IMR-90 (cell line): ENCODE results near the gene FAM149A. TPM values are rescaled to one million over a fixed set of nuclear protein-coding genes. Genes with fewer than 3 reads are reported as not detected.

Source experiments
- ATAC-seq: fragments of 200-7000 bp; cut with Tn5 transposase; 2 replicates; pipeline ENCODE4 v1.9.1; 2020; ENCODE audit warnings: low read depth, mild to moderate bottlenecking, moderate library complexity
- BruUV-seq: library from RNA; stranded (reverse); fragments of 400-500 nt; replicated peaks from 2 replicates; lab custom pipeline; 2021; lab: Mats Ljungman, UMichigan
- CTCF ChIA-PET: fragments of 300-600 bp; formaldehyde crosslinking; extraction: SDS; loops from one replicate; lab custom pipeline; 2021; ENCODE audit warnings: antibody characterized with exemption; lab: Yijun Ruan, JAX
- POLR2A ChIA-PET: fragments of 300-600 bp; sonication (Branson Sonifier 250); formaldehyde crosslinking; loops from one replicate; lab custom pipeline; 2022; ENCODE audit warnings: antibody characterized with exemption; ENCODE audit not compliant: unreplicated experiment; lab: Charles Lee
- DNase-seq: peaks from one replicate; pipeline ENCODE4 v3.0.0; 2013
- H2AFZ ChIP-seq: replicated peaks from 2 replicates; pipeline ENCODE3; 2013; ENCODE audit warnings: low read length, mild to moderate bottlenecking; ENCODE audit not compliant: poor library complexity
- H2AK5ac ChIP-seq: 2 replicates; pipeline ENCODE4 v1.6.1; 2013; ENCODE audit warnings: low read depth, low read length, inconsistent platforms
- H2AK9ac ChIP-seq: replicated peaks from 2 replicates; pipeline ENCODE3; 2013; ENCODE audit warnings: mild to moderate bottlenecking, low read depth, low read length, moderate library complexity; ENCODE audit not compliant: poor library complexity
- H2BK120ac ChIP-seq: 2 replicates; pipeline ENCODE4 v1.6.1; 2013; ENCODE audit warnings: low read depth, low read length, inconsistent platforms
- H2BK15ac ChIP-seq: 3 replicates; pipeline ENCODE4 v1.6.1; 2013; ENCODE audit warnings: low read depth, low read length, inconsistent platforms
- H2BK20ac ChIP-seq: 2 replicates; pipeline ENCODE4 v1.6.1; 2013; ENCODE audit warnings: low read depth, mild to moderate bottlenecking, inconsistent platforms, low read length, moderate library complexity
- H2BK5ac ChIP-seq: 2 replicates; pipeline ENCODE4 v1.6.1; 2013; ENCODE audit warnings: mild to moderate bottlenecking, low read depth, low read length, inconsistent platforms; ENCODE audit not compliant: poor library complexity, severe bottlenecking
- H3K14ac ChIP-seq: replicated peaks from 2 replicates; pipeline ENCODE4 v1.6.1; 2013; ENCODE audit warnings: low read depth, low read length, inconsistent platforms
- H3K18ac ChIP-seq: 2 replicates; pipeline ENCODE4 v1.6.1; 2013; ENCODE audit warnings: low read depth, low read length, control low read depth
- H3K23ac ChIP-seq: 2 replicates; pipeline ENCODE4 v1.6.1; 2013; ENCODE audit warnings: low read depth, low read length, inconsistent platforms
- H3K27ac ChIP-seq: 2 replicates; pipeline ENCODE4 v1.5.1; 2013; ENCODE audit warnings: mild to moderate bottlenecking, control low read depth, low read length; ENCODE audit not compliant: insufficient read depth
- H3K27me3 ChIP-seq: 2 replicates; pipeline ENCODE4 v1.6.1; 2013; ENCODE audit warnings: low read length; ENCODE audit not compliant: control insufficient read depth, insufficient read depth
- H3K36me3 ChIP-seq: 2 replicates; pipeline ENCODE4 v1.6.1; 2013; ENCODE audit warnings: low read length, mixed read lengths; ENCODE audit not compliant: control insufficient read depth, insufficient read depth
- H3K4ac ChIP-seq: 2 replicates; pipeline ENCODE4 v1.6.1; 2013; ENCODE audit warnings: low read depth, low read length, inconsistent platforms
- H3K4me1 ChIP-seq: 2 replicates; pipeline ENCODE4 v1.6.1; 2013; ENCODE audit warnings: low read length, mixed read lengths; ENCODE audit not compliant: control insufficient read depth, insufficient read depth
- H3K4me2 ChIP-seq: 2 replicates; pipeline ENCODE4 v1.6.1; 2013; ENCODE audit warnings: low read depth, mild to moderate bottlenecking, control low read depth, low read length, moderate library complexity
- H3K4me3 ChIP-seq: 2 replicates; pipeline ENCODE4 v1.5.1; 2013; ENCODE audit warnings: low read depth, mild to moderate bottlenecking, control low read depth, low read length, moderate library complexity; ENCODE audit not compliant: insufficient read depth
- H3K56ac ChIP-seq: 2 replicates; pipeline ENCODE4 v1.6.1; 2013; ENCODE audit warnings: low read length, inconsistent platforms; ENCODE audit not compliant: insufficient read depth; ENCODE audit errors: extremely low read depth
- H3K79me1 ChIP-seq, 2 experiments: 2 replicates each; pipeline ENCODE4 v1.6.1; 2013; ENCODE audit warnings: low read length in 2 of 2, inconsistent platforms in 1 of 2, low read depth in 1 of 2
- H3K9ac ChIP-seq: 2 replicates; pipeline ENCODE4 v1.6.1; 2013; ENCODE audit warnings: low read depth, low read length, control low read depth
- H3K9me1 ChIP-seq: 2 replicates; pipeline ENCODE4 v1.6.1; 2013; ENCODE audit warnings: low read length, inconsistent platforms; ENCODE audit not compliant: insufficient read depth
- H3K9me3 ChIP-seq: 2 replicates; pipeline ENCODE4 v1.6.1; 2013; ENCODE audit warnings: low read length; ENCODE audit not compliant: control insufficient read depth, insufficient read depth
- H4K20me1 ChIP-seq: 2 replicates; pipeline ENCODE4 v1.6.1; 2013; ENCODE audit warnings: low read length, inconsistent platforms; ENCODE audit not compliant: insufficient read depth
- H4K5ac ChIP-seq: 2 replicates; pipeline ENCODE4 v1.6.1; 2013; ENCODE audit warnings: mild to moderate bottlenecking, low read depth, low read length, control low read depth
- H4K8ac ChIP-seq, 2 experiments: 2 replicates each; pipeline ENCODE4 v1.6.1; 2013; ENCODE audit warnings: low read depth in 2 of 2, low read length in 2 of 2, control low read depth in 1 of 2, inconsistent platforms in 1 of 2
- H4K91ac ChIP-seq: 2 replicates; pipeline ENCODE4 v1.6.1; 2013; ENCODE audit warnings: low read depth, low read length, inconsistent platforms; ENCODE audit not compliant: insufficient read depth
- MAZ ChIP-seq: IDR thresholded peaks from 2 replicates; pipeline ENCODE4 v1.6.1; 2012; ENCODE audit warnings: low read depth, mild to moderate bottlenecking, low read length, improper control_type of control experiment, moderate library complexity, borderline replicate concordance
- POLR2A ChIP-seq: IDR thresholded peaks from 2 replicates; pipeline ENCODE4 v1.6.1; 2012; ENCODE audit warnings: mild to moderate bottlenecking, low read depth, low read length
- RAD21 ChIP-seq: IDR thresholded peaks from 2 replicates; pipeline ENCODE4 v1.6.1; 2012; ENCODE audit warnings: low read length, improper control_type of control experiment
- RCOR1 ChIP-seq: IDR thresholded peaks from 2 replicates; pipeline ENCODE4 v1.6.1; 2012; ENCODE audit warnings: mild to moderate bottlenecking, low read length, improper control_type of control experiment; ENCODE audit not compliant: insufficient replicate concordance
- WGBS, 2 experiments: methylation state at CpG; one replicate each; pipeline versions ENCODE4 v1.1.5 to v1.1.7; 2013; ENCODE audit warnings: missing lambda C conversion rate in 2 of 2; ENCODE audit not compliant: insufficient read length in 1 of 2; ENCODE audit errors: extremely low coverage in 2 of 2; 5-methylcytosine and 5-hydroxymethylcytosine counted together
- dilution Hi-C: fragments of 300-500 bp; cut with HindIII; formaldehyde crosslinking; loops from one replicate; pipeline ENCODE4 v1.14.3; 2018; ENCODE audit warnings: low sequenced_read_pairs; ENCODE audit not compliant: unreplicated experiment
- in situ Hi-C: fragments of 300-500 bp; cut with MboI; formaldehyde crosslinking; loops from 3 replicates; pipeline ENCODE4 v1.14.3; 2019; ENCODE audit warnings: low sequenced_read_pairs, inconsistent platforms, mixed read lengths
- intact Hi-C: fragments of 100-400 bp; cut with micrococcal nuclease; formaldehyde crosslinking; loops from 2 replicates; pipeline ENCODE4 v1.10.0; 2022
- polyA plus RNA-seq, 3 experiments: library from polyadenylated mRNA; depleted of rRNA; stranded (reverse); fragments of >200 nt; gene quantifications; 2 replicates each; pipeline ENCODE4 v1.2.3, GENCODE V29; 2012; ENCODE audit warnings: low replicate concordance in 1 of 3
- total RNA-seq: library from RNA; depleted of rRNA; stranded (reverse); fragments of >200 nt; gene quantifications from 2 replicates; pipeline ENCODE4 v1.2.3, GENCODE V29; 2012

FAM149A gene
- total and polyA plus RNA-seq, 2 of the 4 experiments (the other 2 are of a cell fraction): 0.54 to 0.70 TPM

DNA sequence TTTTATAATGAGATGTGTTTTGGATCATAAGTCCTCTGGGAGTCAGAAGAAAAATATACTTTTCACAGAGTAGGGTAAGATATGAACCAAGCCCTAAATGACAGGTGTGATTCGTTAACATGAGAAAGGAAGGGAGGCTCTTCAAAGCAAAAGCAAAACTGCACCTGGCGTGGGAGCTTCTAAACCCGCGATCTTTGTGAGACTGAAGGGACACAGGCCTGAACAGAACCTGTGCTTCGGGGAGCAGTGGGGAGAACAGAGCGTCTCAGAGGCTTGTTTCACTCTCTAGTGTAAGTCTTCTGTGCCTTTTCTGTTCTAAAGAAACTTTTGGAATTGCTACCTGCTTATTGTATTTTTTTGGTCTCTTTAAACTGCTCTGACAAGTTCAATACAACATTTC, 56.6 kb downstream of the FAM149A start:
- Histone ChIP-seq H3K18ac (no peak overlapping the region), H2AFZ (no peak overlapping the region), H3K56ac (no peak overlapping the region), H2AK9ac (no peak overlapping the region), H2BK20ac (no peak overlapping the region), H2AK5ac (no peak overlapping the region), H4K20me1 (no peaks in the 10 kb centered on the region; the same call in 1 of the 2 replicates), H2BK15ac (no peak overlapping the region), H3K4me3 (no peak overlapping the region), H3K23ac (no peak overlapping the region), H3K14ac (no peak overlapping the region), H2BK5ac (no peak overlapping the region), H3K4me2 (no peak overlapping the region), H3K27ac (no peak overlapping the region), H3K9me1 (peaks cover 9% of the 10 kb centered on the region; the same call in 1 of the 2 replicates), H4K91ac (no peak overlapping the region), H3K4me1 (no peaks in the 10 kb centered on the region), H2BK120ac (no peak overlapping the region), H4K5ac (no peak overlapping the region), H3K79me1 (no peaks in the 10 kb centered on the region), H3K27me3 (no peaks in the 10 kb centered on the region; the same call in 1 of the 2 replicates), H3K36me3 (no peaks in the 10 kb centered on the region), H3K4ac (no peak overlapping the region), H3K9ac (no peak overlapping the region), H4K8ac (no peak overlapping the region), H3K9me3 (no peaks in the 10 kb centered on the region)
- ChIA-PET CTCF (no interaction called here), POLR2A (no interaction called here)
- no peak for ATAC-seq
- 57% methylated on average over 1 of the region's 6 CpGs; no CpG with 5 or more reads in 1 of the 2 experiments for WGBS, 2 experiments
- in situ Hi-C loops: no loop called here
- dilution Hi-C loops: no loop called here
- TF ChIP-seq RAD21: no peak
- TF ChIP-seq POLR2A: no peak
- TF ChIP-seq RCOR1: no peak
- no peak for TF ChIP-seq MAZ
- DNase-seq: no peak
- BruUV-seq: no TSS peak
- intact Hi-C loops: no loop called here
